ENCODE data around the gene PCBP1.

Gene PCBP1

DNA sequence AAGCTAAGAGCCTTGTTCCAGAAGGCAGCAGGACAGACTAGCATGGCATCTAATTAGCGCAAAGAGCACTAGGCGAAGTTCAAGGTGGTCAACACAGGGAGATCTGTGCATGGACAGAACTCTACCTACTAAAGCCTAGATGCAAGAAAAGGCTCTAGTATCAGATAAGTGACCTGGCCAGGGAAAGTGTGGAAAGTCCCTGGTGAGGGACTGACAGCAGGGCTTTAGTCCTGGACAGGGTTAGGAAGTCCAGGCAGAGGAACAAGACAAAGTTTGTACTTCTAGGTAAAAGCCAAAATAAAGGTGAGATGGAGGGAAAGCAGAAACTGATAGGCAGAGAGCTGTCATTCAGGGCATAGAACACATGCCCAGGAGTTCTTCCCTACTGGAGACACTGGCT, 45.0 kb upstream of the PCBP1 start:
- Histone ChIP-seq H3K4me2 (ENCODE audit: low read length) (no peak overlapping the region), H3K27ac (ENCODE audit: low read depth, low read length) (no peak overlapping the region), H3K9me3 (ENCODE audit: control insufficient read depth, insufficient read depth, low read length) (no peaks in the 10 kb centered on the region), H3K79me2 (ENCODE audit: control insufficient read depth, low read length) (no peaks in the 10 kb centered on the region), H3K4me1 (ENCODE audit: control insufficient read depth, low read length) (no peaks in the 10 kb centered on the region), H3K27me3 (ENCODE audit: control insufficient read depth, low read length) (no peaks in the 10 kb centered on the region), H3K36me3 (ENCODE audit: control insufficient read depth, low read length) (peaks cover 6% of the 10 kb centered on the region; the same call in 1 of the 2 replicates), H4K20me1 (ENCODE audit: control insufficient read depth, insufficient read depth, low read depth, low read length) (no peaks in the 10 kb centered on the region), H3K9me2 (replicated peaks; ENCODE audit: control insufficient read depth, low read length) (no peaks in the 10 kb centered on the region), H3K4me3 (ENCODE audit: low read length) (no peak overlapping the region), H3F3A (ENCODE audit: control insufficient read depth, insufficient read depth) (no peaks in the 10 kb centered on the region)
- TF ChIP-seq, protein P1, sequence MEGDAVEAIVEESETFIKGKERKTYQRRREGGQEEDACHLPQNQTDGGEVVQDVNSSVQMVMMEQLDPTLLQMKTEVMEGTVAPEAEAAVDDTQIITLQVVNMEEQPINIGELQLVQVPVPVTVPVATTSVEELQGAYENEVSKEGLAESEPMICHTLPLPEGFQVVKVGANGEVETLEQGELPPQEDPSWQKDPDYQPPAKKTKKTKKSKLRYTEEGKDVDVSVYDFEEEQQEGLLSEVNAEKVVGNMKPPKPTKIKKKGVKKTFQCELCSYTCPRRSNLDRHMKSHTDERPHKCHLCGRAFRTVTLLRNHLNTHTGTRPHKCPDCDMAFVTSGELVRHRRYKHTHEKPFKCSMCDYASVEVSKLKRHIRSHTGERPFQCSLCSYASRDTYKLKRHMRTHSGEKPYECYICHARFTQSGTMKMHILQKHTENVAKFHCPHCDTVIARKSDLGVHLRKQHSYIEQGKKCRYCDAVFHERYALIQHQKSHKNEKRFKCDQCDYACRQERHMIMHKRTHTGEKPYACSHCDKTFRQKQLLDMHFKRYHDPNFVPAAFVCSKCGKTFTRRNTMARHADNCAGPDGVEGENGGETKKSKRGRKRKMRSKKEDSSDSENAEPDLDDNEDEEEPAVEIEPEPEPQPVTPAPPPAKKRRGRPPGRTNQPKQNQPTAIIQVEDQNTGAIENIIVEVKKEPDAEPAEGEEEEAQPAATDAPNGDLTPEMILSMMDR (IDR thresholded peaks at IDR 0.05; ENCODE audit: low read depth, low read length, poor library complexity, severe bottlenecking), result no peak
- no peak for TF ChIP-seq EZH2phosphoT487 (IDR thresholded peaks at IDR 0.05; ENCODE audit: borderline replicate concordance, low read length)

DNA sequence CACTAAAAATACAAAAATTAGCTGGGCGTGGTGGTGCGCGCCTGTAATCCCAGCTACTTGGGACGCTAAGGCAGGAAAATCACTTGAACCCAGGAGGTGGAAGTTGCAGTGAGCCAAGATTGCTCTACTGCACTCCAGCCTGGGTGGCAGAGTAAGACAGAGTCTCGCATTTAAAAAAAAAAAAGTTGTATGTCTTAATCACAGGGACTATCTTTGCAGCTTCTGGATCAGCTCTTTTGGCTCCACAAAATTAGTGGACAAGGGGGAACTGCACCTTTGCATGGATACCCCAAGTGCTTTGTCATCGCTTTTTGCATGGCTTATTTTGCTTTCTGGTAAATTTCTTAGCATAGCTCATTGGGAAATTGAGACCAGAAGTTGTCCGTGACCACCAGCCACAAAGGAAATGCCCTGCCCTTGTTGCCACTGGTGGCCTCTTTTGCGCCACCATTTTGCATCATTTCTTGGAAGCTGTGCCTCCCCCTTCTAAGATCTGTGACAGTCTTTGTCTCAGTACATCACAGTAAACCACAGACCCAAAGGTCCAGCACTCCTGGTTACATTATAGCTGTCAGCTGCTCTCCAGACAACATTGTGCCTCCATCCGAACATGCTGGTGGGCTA, 43.9 kb upstream of the PCBP1 start:
- no peaks in the 10 kb centered on the region for H3F3A ChIP-seq (ENCODE audit: control insufficient read depth, insufficient read depth)
- H3K27ac ChIP-seq (ENCODE audit: low read depth, low read length), result no peak overlapping the region
- no peak overlapping the region for H3K4me2 ChIP-seq (ENCODE audit: low read length)
- no peaks in the 10 kb centered on the region for H3K79me2 ChIP-seq (ENCODE audit: control insufficient read depth, low read length)
- H3K4me3 ChIP-seq (ENCODE audit: low read length), result no peak overlapping the region
- H3K36me3 ChIP-seq (ENCODE audit: control insufficient read depth, low read length), result peaks cover 6% of the 10 kb centered on the region; the same call in 1 of the 2 replicates
- no peaks in the 10 kb centered on the region for H3K9me2 ChIP-seq (replicated peaks; ENCODE audit: control insufficient read depth, low read length)
- no peaks in the 10 kb centered on the region for H3K4me1 ChIP-seq (ENCODE audit: control insufficient read depth, low read length)
- no peak for TF ChIP-seq EZH2phosphoT487 (IDR thresholded peaks at IDR 0.05; ENCODE audit: borderline replicate concordance, low read length)
- TF ChIP-seq, protein P1 (IDR thresholded peaks at IDR 0.05; ENCODE audit: low read depth, low read length, poor library complexity, severe bottlenecking), result no peak
- no peaks in the 10 kb centered on the region for H3K9me3 ChIP-seq (ENCODE audit: control insufficient read depth, insufficient read depth, low read length)
- H3K27me3 ChIP-seq (ENCODE audit: control insufficient read depth, low read length), result no peaks in the 10 kb centered on the region
- H4K20me1 ChIP-seq (ENCODE audit: control insufficient read depth, insufficient read depth, low read depth, low read length), result no peaks in the 10 kb centered on the region

DNA sequence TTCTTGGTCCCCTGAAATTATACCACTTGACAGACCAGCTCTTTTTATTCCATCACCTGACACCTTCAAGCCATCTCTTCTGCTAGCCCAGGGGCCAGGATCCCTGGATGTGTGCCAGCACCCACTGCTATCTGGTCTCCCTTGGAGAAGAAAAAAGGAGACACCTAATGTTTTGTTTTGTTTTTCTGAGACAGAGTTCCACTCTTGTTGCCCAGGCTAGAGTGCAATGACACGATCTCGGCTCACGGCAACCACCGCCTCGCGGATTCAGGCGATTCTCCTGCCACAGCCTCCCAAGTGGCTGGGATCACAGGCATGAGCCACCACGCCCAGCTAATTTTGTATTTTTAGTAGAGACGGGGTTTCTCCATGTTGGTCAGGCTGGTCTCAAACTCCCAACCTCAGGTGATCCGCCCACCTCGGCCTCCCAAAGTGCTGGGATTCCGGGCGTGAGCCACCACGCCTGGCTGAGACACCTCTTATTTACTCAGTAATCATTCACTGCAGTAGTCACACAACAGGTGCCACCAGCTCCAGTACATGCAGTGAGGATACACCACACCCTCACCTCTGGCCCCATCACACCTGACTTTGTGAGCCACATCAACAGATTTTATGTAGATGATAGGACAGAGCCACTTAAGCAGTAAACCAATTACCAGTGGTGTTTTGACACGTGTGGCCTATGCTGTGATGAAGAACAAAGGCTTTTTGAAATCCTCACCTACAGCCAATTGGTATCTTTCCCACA, 42.8 kb upstream of the PCBP1 start:
- Histone ChIP-seq H3K4me3 (ENCODE audit: low read length) (no peak overlapping the region), H4K20me1 (ENCODE audit: control insufficient read depth, insufficient read depth, low read depth, low read length) (no peaks in the 10 kb centered on the region), H3F3A (ENCODE audit: control insufficient read depth, insufficient read depth) (no peaks in the 10 kb centered on the region), H3K27me3 (ENCODE audit: control insufficient read depth, low read length) (no peaks in the 10 kb centered on the region), H3K9me3 (ENCODE audit: control insufficient read depth, insufficient read depth, low read length) (no peaks in the 10 kb centered on the region), H3K79me2 (ENCODE audit: control insufficient read depth, low read length) (no peaks in the 10 kb centered on the region), H3K4me2 (ENCODE audit: low read length) (no peak overlapping the region), H3K9me2 (replicated peaks; ENCODE audit: control insufficient read depth, low read length) (no peaks in the 10 kb centered on the region), H3K27ac (ENCODE audit: low read depth, low read length) (no peak overlapping the region), H3K36me3 (ENCODE audit: control insufficient read depth, low read length) (peaks cover 9% of the 10 kb centered on the region; the same call in 1 of the 2 replicates), H3K4me1 (ENCODE audit: control insufficient read depth, low read length) (no peaks in the 10 kb centered on the region)
- TF ChIP-seq EZH2phosphoT487 (IDR thresholded peaks at IDR 0.05; ENCODE audit: borderline replicate concordance, low read length), result no peak
- TF ChIP-seq, protein P1 (IDR thresholded peaks at IDR 0.05; ENCODE audit: low read depth, low read length, poor library complexity, severe bottlenecking), result no peak

Measured in DOHH2 (cell line).